Choroid plexus epithelial cell (primary cell): ENCODE measurements around the gene PLOD3.

Source experiments
- DNase-seq: peaks from one replicate; pipeline ENCODE4 v3.0.0-alpha.2; 2010; ENCODE audit warnings: low read depth
- H3K4me3 ChIP-seq: 2 replicates; pipeline ENCODE4 v1.5.1; 2011; ENCODE audit warnings: low read depth, mild to moderate bottlenecking, control low read depth, low read length, moderate library complexity
- TF ChIP-seq, protein P1 (sequence below): conservative IDR thresholded peaks from 2 replicates; pipeline ENCODE4 v1.5.1; 2011; ENCODE audit warnings: low read depth, mild to moderate bottlenecking, control low read depth, inconsistent platforms, low read length, moderate library complexity

Gene PLOD3

DNA sequence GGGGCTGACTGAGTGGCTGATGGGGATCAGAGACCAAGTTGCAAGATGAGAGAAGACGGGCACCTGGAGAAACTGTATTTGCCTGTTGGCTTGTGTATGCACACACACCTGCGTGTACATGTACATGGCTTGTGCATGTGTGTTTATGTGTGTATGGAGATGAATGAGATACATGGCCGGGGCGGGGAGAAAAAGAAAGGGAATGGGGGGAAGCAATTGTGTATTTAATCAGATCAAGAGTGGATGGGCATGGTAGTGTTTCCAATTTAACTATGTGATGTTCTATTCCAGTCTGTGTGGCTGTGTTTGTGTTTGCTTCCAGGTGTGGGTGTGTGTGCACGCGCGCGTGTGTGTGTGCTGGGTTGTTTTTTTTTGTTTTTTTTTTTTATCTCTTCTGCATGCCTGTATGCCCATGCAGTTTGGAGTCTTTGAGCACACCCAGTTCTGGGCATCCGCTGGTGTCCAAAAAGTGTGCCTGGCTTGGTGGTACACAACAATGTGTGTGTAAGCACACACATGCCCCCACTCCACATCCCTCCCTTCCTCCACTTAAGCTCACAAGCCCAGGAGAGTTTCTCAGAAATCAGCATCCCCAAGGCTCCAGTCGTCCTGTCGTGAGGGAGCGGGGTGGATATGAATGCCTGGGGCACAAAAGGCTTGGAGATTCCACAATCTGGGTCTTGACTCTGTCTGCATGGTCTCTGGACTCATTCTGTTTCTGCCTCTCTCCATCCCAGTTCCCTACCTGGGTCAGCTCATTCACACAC is 49.6 kb downstream of the PLOD3 start:
- no peak for DNase-seq
- TF ChIP-seq, protein P1, sequence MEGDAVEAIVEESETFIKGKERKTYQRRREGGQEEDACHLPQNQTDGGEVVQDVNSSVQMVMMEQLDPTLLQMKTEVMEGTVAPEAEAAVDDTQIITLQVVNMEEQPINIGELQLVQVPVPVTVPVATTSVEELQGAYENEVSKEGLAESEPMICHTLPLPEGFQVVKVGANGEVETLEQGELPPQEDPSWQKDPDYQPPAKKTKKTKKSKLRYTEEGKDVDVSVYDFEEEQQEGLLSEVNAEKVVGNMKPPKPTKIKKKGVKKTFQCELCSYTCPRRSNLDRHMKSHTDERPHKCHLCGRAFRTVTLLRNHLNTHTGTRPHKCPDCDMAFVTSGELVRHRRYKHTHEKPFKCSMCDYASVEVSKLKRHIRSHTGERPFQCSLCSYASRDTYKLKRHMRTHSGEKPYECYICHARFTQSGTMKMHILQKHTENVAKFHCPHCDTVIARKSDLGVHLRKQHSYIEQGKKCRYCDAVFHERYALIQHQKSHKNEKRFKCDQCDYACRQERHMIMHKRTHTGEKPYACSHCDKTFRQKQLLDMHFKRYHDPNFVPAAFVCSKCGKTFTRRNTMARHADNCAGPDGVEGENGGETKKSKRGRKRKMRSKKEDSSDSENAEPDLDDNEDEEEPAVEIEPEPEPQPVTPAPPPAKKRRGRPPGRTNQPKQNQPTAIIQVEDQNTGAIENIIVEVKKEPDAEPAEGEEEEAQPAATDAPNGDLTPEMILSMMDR: no peak
- no peak overlapping the region for H3K4me3 ChIP-seq

DNA sequence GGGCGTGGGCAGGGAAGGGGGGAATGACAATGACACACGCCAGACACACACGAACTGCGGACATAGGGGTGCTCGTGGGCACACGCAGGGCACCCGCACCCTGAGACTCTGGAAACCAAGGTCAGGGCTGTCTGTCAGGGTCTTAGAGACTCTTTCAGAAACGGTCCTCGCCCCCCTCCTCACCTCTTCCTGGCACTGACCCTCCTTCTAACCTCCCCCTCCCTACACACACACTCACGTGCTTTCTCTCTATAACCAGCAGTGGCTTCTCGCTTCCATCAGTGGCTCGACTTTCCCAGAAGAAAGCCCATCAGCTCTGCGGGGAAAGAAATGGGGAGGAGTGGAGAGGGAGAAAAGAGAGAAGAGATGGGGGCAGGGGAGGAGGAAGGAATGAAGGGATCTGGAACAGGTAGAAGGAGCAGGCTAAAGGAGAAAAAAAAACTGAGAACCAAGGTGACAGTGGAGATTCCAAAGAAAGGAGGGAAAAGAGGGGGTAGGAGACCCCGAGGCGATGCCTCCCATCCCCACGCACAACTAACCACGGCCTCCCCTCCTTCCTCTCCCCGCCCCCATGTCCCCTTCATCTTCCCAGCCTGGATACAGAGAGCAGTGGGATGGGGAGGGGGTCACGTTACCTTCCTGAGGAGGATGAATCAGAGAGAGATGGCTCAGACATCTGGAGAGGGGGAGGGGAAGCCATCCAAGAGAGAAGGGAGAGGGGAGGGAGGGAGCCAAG is 50.3 kb downstream of the PLOD3 start:
- DNase-seq: no peak
- no peak overlapping the region for H3K4me3 ChIP-seq
- TF ChIP-seq, protein P1: no peak

DNA sequence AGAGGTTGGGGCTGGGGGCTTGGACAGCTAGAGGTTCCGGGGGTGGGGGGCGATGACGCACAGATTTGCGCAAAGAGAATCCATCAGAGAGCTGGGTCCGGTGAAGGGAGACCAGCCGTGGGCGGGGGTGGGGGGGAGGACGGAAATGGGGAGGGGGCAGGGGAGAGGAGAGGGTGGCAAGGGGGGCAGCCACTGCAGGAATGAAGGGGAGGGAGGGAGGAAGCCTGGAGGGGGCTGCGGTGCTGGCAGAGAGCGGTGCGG is 50.8 kb downstream of the PLOD3 start:
- no peak for DNase-seq
- TF ChIP-seq, protein P1: no peak
- no peak overlapping the region for H3K4me3 ChIP-seq

DNA sequence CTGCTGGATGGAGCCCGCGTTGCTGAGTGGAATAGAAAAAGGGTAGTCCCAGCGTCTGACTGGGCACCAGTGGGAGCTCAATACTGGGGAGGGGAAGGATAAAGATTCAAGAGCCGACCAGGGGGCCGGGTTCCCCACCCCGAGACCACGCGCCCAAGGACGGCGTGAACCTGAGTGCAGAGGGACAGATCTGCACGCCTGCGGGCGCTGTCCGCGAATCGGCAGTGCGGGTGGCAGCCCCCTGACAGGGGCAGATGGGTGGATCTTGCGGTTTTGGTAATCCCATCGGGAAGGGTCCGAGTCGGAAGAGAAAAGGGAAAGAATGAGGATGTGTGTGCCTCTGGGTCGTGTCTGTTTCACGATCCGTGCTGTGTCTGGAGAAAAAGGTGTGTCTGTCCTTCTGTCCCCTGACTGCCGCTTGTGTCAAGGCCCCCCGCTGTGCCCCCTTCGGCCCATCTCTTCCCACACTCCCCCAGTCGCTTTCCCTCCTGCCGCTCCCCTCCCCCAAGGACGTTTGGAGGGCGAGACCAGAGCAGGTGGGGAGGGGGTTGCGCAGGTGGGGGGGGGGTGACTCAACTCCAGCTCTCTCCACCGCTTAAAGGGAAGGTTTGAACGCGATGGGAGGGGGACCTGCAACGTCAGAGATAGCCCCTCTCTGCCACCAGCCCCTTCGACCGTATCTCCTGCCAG is 51.3 kb downstream of the PLOD3 start:
- H3K4me3 ChIP-seq: no peak overlapping the region
- TF ChIP-seq, protein P1: no peak
- DNase-seq: no peak

DNA sequence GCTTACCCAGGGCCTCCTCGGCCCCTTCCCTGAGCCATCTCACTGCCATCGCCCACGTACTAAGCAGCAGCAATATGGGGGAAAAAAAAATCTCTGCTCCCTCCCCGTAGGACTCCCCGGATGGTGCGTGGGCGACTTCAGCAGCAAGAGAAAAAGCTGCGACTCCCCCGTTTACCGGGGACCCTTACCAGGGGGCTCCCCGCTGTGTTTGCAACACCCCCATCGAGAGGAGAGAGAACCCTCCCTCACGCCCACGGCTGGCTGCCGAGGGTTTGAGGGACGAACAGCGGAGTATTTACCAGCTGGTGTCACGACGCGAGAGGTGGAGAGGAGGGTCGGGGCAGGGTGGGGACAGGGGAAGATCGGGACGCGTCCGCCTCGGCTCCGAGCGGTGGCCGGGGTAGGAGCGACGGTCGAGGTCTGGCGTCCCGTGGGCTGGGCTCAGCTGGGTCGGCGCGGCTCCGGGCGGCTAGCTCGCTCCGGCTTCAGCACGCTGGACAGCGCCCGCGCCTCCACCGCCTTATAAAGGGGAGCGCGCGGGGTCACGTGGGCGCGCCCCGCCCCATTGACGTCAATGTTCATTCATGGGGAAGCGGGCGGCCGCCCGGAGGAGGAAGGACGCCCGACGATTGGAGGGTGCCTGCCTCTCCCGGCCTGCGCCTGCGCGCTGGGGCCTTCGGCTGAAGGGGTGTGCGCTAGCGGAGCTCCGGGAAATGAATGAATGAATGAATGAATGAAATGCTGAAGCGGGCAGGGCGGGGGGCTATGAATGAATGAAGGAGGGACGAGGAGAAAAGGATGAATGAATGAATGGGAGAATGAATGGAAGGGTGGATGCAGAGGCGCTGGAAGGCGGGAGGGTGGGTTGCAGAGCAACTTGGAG is 52.1 kb downstream of the PLOD3 start, which contains the start of gene VGF:
VGF (minus strand) TSS at position 495 of the 883 bp plus-strand sequence. CDS start 726 bp downstream, outside the sequence.
- DNase-seq: peak; percentile 93
- H3K4me3 ChIP-seq: no peak within 1 kb of the TSS
- TF ChIP-seq, protein P1: no peak

DNA sequence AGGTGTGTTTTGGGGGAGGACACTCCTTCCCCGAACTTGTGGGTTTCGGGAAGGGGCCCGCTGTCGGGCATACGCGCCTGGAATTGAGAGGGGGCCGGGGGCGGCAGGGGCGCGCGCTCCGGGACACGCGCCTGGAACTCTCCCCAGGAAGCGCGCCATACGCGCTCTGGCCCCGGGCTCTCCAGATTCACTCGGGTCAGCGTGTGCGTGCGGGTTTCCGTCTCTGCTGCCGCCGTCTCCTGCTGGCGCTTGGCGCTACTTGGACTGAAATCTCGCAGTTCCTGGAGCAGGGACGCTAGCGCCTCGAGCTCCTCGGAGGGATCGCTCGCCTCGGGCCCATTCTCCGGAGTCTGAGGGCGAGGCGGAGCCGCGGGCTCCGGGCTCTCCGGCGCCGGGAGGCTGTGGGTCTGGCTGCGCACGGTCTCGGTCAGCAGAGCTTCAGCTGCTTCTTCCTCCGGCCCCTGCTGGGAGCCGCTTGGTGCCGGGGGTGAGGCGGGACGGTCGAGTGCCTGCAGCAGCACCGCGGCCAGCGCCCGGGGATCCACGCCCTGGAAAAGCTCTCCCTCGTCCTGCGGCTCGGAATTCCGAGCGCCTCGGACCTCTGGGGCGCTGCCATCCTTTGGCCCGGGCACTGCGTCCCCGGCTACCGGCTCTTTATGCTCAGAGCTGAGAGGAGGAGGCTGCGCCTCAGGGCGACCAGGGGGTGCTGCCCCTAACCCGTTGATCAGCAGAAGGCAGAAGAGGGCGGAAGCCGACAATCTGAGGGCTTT is 53.1 kb downstream of the PLOD3 start:
- TF ChIP-seq, protein P1: no peak

More for the DNA sequence above, 53.1 kb downstream of the PLOD3 start:
- peak; percentile 77 for DNase-seq
- H3K4me3 ChIP-seq: peak overlapping the region; percentile 17
